Nucleus accumbens (tissue), 56 donors: ENCODE data around the gene MKNK2.
A peak's percentile ranks its signal among the peaks of the same experiment; 100 is the strongest.

Experiments used
- DNase-seq, 56 donors: peaks; one replicate each; lab custom pipeline; 2025; lab: John Stamatoyannopoulos, UW

The MKNK2 gene

GRCh38 chr19:2081873-2082810, 31.1 kb upstream of the MKNK2 start:
- DNase-seq, result peak in 2 of 56 donors; percentile 10 to 11

- no peak for DNase-seq
Observed at GRCh38 chr19:2080336-2080988, 29.4 kb upstream of the MKNK2 start.

GRCh38 chr19:2079865-2080301, 28.8 kb upstream of the MKNK2 start:
- DNase-seq, result no peak

GRCh38 chr19:2079076-2079864, 28.2 kb upstream of the MKNK2 start:
- no peak for DNase-seq

- DNase-seq, result no peak
Observed at GRCh38 chr19:2077833-2078619, 27.0 kb upstream of the MKNK2 start.

GRCh38 chr19:2077398-2077797, 26.4 kb upstream of the MKNK2 start:
- no peak for DNase-seq

- DNase-seq, result no peak
Observed at GRCh38 chr19:2076526-2076944, 25.5 kb upstream of the MKNK2 start.

- DNase-seq, result no peak
Observed at GRCh38 chr19:2072757-2073551, 21.9 kb upstream of the MKNK2 start.

- DNase-seq, result no peak
Observed at GRCh38 chr19:2070986-2071673, 20.1 kb upstream of the MKNK2 start.

GRCh38 chr19:2070436-2070827, 19.4 kb upstream of the MKNK2 start:
- no peak for DNase-seq

- peak in 17 of 56 donors; percentile 6 to 77 (median 37) for DNase-seq
Observed at GRCh38 chr19:2064788-2065524, 13.9 kb upstream of the MKNK2 start.

- no peak for DNase-seq
Observed at GRCh38 chr19:2064395-2064787, 13.3 kb upstream of the MKNK2 start.

- DNase-seq, result no peak
Observed at GRCh38 chr19:2063824-2064223, 12.8 kb upstream of the MKNK2 start.

GRCh38 chr19:2062770-2063169, 11.7 kb upstream of the MKNK2 start:
- DNase-seq, result no peak

GRCh38 chr19:2062389-2062729, 11.3 kb upstream of the MKNK2 start:
- DNase-seq, result no peak

- peak; percentile 85 to 100 (median 96) for DNase-seq
Observed at GRCh38 chr19:2061495-2062388, 10.7 kb upstream of the MKNK2 start.
